Stimulated activated CD4-positive, alpha-beta T cell treated with anti-CD3 and anti-CD28 coated beads, Interleukin-4, amount 100 ng/mL, for 1 hour (primary cell): Measurements from ENCODE around the gene GINS2.

Source experiments
- DNase-seq: peaks from one replicate; pipeline ENCODE4 v3.0.0-alpha.2; 2020

Gene GINS2

DNA sequence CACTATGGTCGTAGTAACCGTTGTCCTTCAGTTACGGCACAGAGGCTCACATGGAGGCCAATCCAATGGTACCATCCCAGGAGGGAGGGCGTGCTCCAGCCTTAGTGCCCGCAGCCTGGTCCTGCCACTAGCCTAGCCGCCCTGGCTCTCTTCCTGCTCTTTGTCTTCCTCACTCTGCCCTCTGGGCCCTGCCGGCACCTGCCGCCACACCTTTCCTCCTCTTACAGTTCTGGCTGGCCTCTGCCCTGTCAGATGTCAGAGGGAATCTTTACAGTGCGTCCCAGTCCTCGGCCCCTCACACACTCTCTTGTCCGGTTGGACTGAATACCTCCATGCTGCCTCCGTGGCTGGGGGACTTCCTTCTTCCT is 23.4 kb downstream of the GINS2 start:
- no peak for DNase-seq

DNA sequence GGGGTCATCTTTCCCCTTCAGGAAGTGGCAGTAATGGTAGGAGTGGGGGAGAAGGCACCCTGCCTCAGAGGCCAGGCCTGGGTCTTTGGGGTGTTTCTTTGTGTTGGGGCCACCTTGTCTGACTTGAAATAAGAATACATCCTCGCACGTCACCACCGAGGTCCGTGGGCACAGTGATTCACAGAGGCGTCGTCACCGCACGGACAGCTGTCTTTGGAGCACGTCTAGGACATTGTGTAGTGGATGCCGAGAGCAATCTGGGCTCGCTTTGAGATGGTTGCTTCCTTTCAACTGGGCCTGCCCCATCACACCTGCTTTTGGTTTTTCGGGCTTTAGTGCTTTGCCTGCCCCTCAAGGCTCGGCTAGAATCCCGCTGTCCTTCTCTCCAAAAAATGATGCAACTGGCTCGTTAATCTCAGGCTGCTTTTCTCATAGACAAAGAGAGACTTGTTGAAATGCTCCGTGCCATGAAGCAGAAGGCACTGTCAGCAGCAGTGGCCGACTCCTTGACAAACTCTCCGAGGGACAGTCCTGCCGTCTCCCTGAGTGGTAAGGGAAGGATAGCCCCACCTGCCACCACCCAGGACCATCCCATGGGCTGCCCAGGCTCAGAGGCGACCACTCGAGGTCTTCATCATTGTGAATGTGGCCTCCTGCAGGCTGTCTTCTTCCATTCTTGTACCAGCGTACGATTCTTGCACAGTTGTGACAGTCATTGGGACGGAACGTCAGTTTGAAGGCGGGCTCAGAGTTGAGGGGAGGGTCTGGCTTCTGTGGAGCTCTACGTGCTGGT is 24.0 kb downstream of the GINS2 start:
- no peak for DNase-seq

DNA sequence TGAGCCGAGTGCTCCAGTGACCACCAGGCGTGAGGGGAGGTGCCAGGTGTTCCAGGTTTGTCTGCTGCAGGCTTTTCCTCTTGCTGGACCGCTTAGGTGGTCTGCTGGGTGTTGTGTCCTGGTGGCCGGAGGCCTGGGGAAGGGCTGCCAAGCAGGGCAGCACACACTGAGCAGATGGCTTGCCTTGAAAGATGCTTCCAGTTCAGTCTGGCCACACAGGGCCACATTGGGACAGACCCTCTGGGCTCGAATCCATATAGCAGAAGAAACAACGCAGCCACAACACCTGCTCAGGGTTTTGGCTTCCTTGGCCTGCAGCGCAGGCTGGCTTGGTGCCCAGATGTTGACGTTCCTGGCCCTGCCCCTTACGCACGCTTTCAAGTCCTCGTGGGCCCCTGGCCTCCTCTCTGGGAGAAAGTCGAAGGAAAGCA is 24.8 kb downstream of the GINS2 start:
- no peak for DNase-seq

DNA sequence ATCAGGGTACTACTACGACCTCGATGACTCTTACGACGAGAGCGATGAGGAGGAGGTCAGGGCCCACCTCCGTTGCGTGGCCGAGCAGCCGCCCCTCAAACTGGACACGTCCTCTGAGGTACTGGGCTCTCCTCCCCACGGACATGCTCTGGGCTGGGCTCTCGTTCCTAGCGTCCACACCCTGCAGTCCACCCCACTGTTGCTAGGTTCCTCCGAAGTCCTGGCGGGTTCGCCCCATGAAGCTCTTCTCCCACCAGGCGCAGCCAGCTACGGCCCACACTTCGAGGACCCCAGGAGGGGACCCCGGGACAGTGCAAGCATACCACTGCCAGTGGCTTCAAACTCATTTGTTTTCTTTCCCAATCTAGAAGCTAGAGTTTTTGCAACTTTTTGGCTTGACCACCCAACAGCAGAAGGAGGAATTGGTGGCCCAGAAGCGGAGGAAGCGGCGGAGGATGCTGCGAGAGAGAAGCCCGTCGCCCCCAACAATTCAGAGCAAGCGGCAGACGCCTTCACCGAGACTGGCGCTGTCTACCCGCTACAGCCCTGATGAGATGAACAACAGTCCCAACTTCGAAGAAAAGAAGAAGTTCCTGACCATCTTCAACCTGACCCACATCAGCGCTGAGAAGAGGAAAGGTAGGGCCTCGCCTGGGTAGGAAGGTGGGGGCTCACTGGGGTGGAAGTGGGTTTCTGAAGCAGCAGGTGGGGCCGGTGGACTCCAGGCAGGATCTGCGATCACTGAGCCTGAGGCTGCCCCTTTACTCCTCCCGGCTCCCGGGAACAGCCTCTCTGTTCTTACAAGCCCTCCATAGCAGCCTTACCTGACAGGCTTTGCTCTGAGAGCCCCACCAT is 25.6 kb downstream of the GINS2 start:
- no peak for DNase-seq

DNA sequence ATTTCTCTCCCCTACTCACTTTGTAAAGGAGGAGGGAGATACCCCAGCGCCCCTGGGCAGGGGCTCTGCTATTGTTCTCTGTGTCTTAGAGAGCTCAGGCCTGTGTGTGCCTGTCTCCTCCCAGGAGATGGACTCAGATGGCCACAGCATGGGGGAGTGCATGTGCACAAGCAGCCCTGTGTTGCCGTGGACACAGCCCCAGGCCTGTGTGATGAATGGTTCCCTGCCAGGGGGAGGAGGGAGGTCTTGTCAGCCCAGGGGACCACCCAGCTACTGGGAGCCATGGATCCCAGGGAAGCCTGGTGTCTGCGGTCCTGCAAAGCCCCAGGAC is 26.3 kb downstream of the GINS2 start:
- no peak for DNase-seq

DNA sequence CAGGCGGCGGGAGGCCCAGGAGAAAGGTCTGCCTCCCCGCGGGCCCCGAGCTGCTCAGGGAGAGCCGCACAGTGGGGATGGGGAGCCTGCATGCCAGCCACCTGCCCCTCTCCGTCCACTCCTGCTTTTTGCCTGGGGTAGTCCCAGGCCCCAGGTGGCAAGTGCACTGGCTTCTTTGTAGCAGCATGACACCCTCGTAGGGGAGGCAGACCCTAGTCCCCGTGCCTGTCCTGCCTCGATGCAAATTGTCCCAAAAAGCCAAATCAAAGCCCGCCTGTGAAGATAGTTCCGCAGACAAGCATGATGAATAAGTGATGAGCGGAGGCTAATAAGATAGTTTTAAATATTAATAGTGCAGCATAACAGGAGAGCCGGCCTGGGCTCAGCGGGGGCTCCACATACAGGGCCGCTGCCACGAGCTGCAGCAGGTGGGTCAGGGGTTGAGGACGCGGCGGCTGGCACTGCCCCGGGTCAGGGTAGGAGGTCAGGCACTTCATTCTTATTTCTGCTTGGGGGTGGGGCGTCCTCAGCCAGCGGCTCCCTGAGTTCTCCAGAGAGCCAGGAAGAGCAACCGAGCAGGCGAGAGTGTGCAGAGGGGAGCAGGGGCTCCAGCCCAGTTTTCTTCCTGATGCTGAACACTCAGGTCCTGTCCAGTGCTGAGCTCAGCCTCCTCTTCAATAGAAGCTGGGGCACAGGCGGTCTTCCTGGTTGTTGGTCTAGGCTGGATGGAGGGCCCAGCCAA is 26.8 kb downstream of the GINS2 start:
- no peak for DNase-seq

DNA sequence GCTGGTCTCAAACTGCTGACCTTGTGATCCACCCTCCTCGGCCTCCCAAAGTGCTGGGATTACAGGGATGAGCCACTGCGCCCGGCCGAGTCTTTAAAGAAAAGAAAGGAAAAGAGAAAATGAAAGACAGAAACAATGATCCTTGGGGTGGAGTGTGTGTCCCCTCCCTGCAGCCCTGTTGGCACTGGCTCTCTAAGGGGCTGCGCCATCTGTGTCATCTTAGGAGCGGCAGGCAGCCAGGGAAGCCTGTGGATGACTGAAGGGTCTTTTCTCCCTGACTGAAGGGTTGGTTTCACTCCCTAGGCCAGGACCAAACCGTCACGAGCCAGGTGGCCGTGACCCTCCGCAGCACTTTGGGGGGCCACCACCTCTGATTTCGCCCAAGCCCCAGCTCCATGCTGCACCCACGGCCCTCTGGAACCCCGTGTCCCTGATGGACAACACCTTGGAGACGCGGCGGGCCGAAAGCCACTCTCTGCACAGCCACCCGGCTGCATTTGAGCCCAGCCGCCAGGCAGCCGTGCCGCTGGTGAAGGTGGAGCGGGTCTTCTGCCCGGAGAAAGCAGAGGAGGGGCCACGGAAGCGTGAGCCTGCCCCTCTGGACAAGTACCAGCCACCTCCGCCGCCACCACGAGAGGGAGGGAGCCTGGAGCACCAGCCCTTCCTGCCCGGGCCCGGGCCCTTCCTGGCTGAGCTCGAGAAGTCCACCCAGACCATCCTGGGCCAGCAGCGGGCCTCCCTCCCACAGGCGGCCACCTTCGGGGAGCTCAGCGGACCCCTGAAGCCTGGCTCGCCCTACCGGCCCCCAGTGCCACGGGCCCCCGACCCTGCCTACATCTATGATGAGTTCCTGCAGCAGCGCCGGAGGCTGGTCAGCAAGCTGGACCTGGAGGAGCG is 27.7 kb downstream of the GINS2 start:
- no peak for DNase-seq

DNA sequence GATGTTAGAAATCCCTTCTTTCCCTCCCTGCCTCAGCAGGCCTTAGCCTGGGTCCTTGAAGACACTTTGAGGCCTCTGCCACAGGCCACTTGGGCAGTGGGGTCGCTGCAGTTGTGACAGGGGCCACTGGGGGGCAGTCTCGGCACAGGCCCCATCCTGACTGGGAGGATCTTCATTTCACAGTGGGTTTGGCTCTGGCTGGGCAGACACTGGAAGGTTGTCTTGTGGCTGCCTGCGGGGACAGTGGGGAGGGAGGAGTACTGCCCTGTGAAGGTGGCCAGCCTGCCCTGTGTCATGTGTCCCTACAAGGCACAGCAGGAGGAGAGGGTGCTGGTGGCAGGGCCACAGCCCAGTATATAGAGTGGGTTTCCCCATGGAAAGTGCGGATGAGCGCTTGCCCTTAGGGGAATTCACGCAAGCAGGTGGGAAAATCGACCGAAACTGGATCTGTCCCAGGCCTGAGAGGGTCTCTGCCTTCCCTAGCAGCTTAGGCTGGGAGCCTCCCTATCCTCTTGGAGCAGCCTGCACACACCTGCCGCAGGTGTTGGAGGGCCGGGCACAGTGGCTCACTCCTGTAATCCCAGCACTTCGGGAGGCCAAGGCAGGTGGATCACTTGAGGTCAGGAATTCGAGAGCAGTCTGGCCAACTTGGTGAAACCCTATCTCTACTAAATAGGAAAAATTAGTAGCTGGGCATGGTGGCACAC is 28.8 kb downstream of the GINS2 start:
- DNase-seq: peak; percentile 67

DNA sequence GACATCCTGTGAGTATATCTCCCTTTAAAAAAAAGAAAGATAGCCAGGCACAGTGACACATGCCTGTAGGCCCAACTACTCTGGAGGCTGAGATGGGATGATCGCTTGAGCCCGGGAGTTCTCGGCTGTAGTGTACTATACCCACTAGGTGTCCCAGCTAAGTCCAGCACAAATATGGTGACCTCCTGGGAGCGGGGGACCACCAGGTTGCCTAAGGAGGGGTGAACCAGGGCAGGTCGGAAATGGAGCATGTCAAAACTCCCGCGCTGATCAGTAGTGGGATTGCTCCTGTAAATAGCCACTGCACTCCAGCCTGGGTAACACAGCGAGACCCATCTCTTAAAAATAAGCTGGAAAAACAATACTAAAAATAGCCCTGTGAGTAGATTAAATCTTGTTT is 29.4 kb downstream of the GINS2 start:
- DNase-seq: no peak

DNA sequence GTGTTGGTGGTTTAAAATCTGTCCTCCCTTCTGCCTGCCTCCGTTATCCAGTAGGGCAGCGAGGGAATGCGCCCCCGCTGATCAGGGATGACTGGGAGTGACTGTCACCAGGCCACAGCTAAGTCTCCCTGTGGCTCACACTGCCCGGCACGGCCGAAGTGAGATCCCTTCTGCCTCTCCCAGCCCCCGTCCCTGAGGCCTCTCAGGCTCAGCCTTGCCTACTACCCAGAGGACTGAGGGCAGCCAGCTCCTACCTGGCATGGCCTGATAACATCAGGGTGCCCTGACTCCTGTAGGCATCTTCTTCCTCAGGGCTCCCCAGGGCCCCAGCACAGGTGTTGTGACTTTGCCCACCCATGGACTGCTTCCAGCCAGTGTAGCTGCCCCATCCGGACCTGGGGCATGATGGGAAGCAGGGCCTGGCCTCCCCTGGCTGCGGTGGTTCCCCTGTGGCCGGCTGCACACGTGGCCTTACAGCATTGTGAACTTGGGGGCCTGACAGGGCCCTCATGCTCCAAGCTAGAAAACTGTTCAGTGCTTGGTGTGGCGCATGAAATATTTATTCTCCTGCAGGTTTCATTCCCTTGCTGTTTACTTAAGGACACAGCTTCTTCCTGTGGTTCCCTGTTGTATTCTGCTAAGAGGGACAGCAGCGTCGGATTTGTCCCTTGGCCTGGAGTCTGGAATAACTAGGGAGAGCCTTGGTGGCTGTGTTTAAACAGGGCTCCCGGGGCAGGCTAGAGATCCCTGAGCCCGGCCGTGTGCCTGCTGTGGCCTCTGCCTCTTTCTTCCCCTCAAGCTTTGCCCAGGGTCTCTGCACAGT is 30.0 kb downstream of the GINS2 start:
- no peak for DNase-seq

DNA sequence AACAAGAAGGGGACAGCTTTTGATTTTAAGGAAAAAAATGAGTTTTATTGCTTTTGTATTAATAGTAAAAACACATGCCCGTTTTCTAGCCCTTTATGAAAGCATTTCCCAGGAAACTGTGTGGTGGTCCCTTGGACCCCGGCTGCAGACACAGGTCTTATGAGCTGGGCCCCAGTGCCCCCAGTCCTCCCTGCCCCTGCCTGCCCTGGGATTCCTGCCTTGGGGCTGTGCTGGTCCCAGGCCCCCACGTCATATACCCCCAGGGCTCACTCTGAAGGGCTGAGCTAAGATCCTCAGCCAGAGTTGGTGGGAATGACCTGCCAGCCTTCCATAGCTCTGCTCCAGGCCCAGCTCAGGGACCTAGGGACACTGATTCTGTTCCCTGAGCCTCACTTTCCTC is 30.8 kb downstream of the GINS2 start:
- no peak for DNase-seq

DNA sequence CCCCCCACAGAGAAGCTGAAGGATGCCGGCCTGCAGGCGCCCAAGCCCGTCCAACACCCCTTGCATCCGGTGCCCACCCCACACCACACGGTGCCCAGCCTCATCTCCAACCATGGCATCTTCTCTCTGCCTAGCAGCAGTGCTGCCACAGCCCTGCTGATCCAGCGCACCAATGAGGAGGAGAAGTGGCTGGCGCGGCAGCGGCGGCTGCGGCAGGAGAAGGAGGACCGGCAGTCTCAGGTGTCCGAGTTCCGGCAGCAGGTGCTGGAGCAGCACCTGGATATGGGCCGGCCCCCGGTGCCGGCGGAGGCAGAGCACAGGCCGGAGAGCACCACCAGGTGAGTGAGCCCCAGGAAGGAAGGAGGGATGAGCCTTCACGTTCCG is 31.5 kb downstream of the GINS2 start:
- DNase-seq: no peak

DNA sequence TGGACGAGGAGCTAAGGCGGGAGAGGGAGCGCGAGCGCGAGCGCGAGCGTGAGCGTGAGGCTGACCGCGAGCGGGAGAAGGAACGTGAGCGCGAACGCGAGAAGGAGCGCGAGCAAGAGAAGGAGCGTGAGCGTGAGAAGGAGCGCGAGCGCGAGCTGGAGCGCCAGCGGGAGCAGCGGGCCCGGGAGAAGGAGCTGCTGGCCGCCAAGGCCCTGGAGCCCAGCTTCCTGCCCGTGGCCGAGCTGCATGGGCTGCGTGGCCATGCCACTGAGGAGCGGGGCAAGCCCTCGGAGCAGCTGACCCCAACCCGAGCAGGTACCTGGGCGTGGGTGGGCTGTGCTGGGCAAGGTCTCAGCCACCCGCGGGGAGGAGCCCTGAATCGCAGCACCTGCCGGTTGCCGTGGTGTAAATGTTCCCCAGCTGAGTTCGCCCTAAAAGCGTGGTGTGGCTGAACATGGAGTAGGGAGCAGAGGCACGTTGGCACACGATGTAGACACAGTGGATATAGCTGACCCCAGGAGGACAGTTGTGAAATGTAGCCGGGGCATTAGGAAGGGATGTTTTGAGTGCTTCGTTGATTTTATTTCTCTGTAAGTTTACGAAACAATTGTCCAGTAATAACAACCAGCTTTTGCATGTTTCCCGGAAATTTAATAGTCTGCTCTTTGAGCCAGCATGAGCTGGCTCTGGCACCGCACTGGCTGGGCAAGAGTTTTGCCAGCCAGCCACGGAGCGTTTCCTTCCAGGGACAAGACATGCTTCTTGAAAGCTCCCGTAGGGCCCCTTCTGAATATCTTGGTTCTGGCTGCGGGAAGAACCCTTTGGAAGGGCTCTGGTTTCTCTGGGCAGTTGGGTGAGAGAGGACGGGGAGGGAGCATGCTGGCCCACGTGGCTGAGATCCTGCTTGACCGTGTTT is 32.1 kb downstream of the GINS2 start:
- no peak for DNase-seq

DNA sequence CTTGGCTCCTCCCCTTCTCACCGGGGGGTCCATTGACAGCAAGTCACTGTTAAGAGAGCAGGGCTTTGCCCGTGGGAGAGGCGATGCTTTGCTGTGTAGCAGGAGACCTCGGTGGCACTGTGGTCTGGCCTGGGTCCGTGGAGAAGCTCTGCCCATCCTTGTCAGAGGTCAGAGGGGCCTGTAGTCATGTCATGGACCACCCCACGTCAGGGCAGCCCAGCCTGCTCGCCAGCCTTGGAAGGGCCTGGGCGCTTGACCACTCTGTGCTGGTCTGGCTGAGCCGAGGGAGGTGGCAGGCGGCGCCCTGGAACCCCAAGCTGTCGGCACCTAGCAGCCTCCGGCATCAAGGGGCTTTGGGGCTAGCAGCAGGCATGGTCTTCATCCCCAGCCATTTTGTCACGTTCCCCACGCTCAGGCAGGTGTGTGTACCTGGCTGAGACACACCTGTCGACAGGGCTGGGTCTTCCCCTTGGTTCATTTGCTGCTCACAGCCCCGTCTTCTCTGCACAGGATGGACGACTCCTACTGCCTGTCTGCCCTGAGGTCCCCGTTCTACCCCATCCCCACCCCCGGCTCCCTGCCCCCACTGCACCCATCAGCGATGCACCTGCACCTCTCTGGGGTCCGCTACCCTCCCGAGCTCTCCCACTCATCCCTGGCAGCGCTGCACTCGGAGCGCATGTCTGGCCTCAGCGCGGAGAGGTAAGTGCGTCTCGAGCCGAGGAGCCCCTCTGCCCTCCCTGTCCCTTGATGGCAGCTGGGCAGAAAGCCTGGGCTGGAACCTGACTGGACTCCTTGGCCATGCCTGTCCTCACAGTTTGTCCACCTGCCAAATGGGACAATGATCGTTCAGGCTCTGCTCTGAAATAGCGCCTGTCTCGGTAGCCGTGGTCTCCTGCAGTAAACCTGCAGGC is 33.3 kb downstream of the GINS2 start:
- DNase-seq: no peak

DNA sequence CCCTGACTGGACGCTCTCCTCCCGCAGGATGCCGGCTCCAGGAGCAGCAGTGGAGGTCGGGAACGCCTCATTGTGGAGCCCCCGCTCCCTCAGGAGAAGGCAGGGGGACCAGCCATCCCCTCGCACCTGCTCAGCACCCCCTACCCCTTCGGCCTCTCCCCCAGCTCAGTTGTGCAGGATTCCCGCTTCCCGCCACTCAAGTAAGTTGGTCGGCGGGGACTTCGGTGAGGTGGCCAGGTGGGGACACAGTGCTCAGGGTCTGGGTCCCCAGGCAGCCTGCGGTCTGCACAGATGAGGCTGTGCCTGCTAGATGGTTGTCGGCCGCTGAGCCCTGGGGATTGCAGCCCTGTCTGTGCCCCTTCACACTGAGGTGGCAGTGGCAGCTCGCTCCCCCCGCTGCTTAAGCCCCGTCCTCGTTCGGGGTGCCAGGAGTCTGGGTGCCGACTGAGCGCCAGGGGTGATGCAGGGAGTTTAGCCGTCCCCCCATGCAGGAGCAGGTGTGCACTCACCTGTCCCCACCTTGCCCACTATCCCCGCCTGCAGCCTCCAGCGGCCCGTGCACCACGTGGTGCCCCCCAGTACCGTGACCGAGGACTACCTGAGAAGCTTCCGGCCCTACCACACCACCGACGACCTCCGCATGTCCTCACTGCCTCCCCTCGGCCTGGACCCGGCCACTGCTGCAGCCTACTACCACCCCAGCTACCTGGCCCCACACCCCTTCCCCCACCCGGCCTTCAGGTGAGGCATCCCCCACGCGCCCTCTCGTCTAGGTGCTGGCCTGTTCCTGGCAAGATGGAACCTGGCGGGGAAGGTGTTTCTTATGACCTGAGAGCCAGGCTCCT is 34.3 kb downstream of the GINS2 start:
- no peak for DNase-seq

DNA sequence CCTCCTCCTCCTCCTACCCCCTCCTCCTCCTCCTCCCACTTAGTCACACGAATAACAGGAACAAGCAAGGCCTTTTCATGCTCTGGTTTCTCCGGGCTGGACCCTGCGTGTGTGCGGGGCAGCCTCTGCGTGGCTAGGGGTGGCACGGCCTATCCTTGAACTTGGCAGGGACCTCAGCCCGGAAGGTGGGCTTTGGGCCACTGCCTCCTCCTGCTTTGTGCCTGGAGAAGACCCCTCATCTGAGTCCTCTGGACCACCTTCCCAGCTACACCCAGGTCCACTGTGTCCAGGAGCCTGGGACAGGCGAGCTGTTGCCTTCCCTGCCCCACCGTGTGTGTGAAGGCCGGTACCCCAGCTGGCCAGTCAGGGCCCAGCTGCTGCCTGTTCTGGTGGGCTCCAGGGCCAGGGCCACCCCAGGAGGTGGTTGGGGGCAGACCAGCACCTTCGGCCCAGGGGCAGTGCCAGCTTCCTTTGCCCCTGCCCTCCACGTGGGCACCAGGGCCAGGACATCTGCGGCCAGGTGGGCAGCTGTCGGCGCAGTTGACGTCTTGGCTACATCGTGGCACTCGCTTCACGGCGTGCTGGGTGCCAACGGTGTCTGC is 35.4 kb downstream of the GINS2 start:
- no peak for DNase-seq

DNA sequence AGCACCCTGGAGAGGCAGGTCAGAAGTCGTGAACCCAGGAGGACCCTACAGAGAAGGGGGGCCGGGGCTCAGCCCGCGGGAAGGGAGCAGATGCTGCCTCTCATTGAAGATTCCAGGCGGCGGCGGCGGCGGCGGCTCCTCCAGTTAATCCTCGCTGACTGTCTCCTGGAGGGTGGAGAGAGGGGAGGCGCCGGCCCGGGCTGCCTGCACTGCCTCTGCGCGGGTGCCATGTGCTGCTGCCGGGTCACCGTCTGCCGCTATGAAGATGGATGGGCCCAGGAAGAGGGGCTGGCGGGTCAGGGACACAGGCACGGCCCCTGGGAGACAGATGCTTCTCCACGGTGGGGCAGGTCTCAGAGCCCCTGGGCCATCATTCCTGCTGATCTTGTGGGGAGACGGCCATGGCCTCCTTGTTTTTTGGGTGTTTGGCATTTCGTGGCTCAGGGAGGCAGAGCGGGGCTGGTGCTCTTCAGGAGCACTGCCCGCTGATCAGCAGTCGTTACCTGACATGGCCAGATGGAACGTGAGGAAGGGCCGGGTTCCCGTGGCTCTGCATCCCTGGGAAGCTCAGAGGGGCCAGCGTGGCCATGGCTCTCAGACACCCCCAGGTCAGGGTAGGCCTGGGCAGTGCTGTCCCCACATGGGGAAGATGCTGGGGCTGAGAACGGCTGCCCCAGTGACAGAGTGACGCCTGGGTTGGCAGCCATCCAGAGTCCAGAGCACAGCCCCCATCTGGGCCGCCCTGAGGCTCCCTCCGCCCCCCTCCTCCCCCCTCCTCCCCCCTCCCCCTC is 36.1 kb downstream of the GINS2 start:
- no peak for DNase-seq
